Measurements from ENCODE around the gene CEMIP.
A peak's percentile ranks its signal among the peaks of the same experiment; 100 is the strongest.

The CEMIP gene

GRCh38 chr15:80778964-80779657 is at the start of gene CEMIP:
CEMIP (plus strand) TSS chr15:80779370; CDS start chr15:80873880, 94,510 bp downstream.
- peak; percentile 40 for DNase-seq

- no peak for DNase-seq
Measured at GRCh38 chr15:80730387-80730786, 48.8 kb upstream of the CEMIP start.

- DNase-seq = no peak
Measured at GRCh38 chr15:80730926-80731325, 48.2 kb upstream of the CEMIP start.

- no peak for DNase-seq
Measured at GRCh38 chr15:80732167-80732566, 47.0 kb upstream of the CEMIP start.

- DNase-seq = no peak
Measured at GRCh38 chr15:80732818-80733217, 46.4 kb upstream of the CEMIP start.

GRCh38 chr15:80733460-80733859 is 45.7 kb upstream of the CEMIP start:
- DNase-seq = no peak

GRCh38 chr15:80735344-80735743 is 43.8 kb upstream of the CEMIP start:
- DNase-seq = no peak

DNA sequence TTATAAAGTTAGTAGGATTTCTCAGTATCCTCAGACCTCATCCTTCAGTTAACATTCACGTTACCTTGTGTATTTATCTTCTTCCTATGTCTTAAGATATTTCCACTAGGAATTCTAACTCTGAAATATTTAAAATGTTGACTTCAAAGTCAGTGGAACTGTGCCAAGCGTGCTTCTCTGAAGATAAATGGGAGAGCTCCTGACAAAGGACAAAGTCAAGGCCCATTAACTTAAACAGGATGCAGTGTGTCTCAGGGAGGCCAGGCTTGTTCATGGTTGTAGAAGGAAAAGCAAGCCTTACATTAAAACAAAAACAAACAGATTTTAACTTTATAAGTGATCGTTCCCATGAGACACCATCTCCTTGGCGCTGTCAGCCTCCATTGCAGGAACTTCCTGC is 42.6 kb upstream of the CEMIP start:
- DNase-seq = no peak

DNA sequence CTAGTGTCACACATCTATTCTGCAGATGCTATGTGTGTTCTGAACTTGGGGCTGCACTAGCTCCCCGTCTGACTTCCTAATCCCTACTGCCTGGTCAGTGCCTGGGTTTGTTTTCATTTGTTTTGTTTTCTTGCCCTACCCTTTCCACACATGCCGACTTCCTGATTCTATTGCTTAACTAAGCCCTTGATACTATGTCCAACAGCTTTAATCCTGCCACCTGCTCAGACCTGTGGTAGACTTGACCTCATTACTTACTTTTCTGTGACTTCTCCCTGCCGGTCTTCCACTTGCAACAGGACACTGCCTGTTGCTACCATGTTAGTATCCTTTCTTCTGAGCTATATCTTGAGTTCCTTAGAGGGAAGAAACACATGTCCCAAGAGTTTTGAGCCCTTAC is 39.3 kb upstream of the CEMIP start:
- DNase-seq = no peak

DNA sequence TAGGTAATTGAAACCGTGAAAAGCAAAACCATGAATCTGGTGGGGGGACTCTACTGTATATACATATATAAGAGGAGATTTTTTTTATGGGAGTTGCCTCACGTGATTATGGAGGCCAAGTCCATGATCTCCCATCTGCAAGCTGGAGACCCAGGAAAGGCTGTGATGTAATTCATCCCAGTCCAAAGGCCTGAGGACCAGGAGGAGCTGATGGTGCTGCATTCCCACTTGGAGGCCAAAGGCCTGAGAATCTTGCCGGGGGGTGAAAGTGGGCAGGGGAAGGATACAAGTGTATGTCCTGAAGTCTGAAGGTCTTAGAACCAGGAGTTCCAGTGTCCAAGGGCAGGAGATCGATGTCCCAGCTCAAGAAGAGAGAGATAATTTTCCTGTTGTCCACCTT is 37.1 kb upstream of the CEMIP start:
- no peak for DNase-seq

GRCh38 chr15:80743189-80743833 is 35.9 kb upstream of the CEMIP start:
- no peak for DNase-seq

DNA sequence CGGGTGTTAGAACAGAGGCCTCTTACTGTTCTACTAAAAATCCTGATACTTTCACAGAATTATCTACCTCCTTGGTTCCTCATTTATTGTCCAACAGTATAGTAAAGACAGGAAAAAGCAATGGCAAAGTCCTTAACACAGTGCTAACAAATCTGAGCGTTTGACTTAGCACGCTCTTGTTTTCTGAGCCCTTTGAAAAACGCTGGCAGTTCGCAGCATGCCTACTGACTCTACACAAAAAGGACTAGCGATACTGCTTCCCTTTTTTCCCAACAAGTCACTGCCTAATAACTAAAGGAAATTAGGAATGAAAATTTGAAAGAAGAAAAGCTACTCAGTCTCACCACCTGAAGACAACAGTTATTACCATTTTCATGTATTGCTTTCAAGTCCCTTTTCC is 34.8 kb upstream of the CEMIP start:
- no peak for DNase-seq

GRCh38 chr15:80744826-80745225 is 34.3 kb upstream of the CEMIP start:
- no peak for DNase-seq

GRCh38 chr15:80745888-80746287 is 33.3 kb upstream of the CEMIP start:
- DNase-seq = no peak

- no peak for DNase-seq
Measured at GRCh38 chr15:80747317-80748053, 31.7 kb upstream of the CEMIP start.

- DNase-seq = no peak
Measured at GRCh38 chr15:80749589-80749988, 29.6 kb upstream of the CEMIP start.

DNA sequence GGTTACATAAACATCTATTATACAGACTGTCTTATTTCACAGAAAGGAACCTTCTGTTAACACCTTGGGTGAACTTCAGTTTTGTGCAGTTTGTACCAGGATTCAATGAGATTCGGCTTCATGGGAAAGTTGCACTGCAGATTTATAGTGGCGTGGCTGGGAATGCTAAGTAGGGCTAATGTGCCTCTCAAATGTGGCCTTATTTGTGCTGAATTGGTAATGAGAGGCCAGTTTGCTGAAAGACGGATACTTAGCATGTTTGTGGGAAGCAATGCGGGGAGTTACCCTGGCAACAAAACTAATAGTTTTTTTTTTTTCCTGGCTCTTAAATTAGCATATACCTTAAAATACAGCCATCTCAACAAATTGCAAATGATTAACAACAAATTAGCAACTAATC is 28.6 kb upstream of the CEMIP start:
- DNase-seq = no peak

DNA sequence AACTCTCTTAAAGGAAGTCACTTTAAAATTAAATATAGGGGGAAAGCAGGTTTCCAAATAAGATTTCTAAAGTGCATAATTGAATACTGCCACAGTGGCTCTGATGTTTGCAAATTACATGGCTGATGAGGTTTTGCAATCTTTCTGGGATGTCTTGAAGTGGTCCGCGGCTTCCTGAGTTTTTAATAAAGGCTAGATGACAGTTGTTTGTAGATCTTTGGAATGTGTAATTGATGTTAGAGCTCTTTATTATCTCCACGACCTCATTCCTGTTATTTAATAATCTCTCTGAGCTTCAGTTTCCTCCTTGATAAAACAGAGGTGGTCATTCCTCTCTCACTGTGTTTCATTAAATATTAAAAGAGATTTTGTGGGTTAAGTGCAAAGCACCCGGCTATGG is 27.0 kb upstream of the CEMIP start:
- DNase-seq = no peak

DNA sequence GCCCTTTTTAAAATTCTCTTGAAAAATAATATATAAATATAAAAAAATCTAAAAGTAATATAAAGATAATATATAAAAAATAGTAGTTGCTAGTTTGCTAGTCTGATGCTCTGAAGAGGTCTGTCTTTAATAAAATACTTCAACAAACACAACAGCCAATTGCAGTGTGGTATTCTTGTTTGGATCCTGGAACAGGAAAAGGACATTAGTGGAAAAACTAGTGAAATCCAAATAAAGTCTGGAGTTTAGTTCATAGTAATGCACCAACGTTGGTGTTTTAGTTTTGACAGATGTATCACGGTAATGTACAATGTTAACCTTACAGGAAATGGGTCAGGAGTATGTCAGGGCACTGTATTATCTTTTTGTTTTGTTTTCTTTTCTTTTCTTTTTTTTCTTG is 26.0 kb upstream of the CEMIP start:
- no peak for DNase-seq

DNA sequence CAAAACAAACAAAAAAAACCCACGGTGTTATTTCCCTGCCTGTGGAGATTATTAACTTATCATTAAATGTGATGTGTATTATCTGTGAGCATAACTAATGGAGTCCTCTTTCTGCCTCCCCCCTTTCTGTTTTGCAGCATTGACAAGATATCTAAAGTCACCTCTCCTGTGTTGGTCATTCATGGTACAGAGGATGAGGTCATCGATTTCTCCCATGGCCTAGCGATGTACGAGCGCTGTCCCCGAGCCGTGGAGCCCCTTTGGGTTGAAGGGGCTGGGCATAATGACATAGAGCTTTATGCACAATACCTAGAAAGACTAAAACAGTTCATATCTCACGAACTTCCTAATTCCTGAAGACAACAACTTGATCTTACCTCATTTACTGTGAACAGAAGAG is 25.2 kb upstream of the CEMIP start:
- no peak for DNase-seq

GRCh38 chr15:80755885-80756284 is 23.3 kb upstream of the CEMIP start:
- DNase-seq = no peak

- DNase-seq = no peak
Measured at GRCh38 chr15:80758130-80758745, 20.9 kb upstream of the CEMIP start.

- no peak for DNase-seq
Measured at GRCh38 chr15:80760960-80761359, 18.2 kb upstream of the CEMIP start.

DNA sequence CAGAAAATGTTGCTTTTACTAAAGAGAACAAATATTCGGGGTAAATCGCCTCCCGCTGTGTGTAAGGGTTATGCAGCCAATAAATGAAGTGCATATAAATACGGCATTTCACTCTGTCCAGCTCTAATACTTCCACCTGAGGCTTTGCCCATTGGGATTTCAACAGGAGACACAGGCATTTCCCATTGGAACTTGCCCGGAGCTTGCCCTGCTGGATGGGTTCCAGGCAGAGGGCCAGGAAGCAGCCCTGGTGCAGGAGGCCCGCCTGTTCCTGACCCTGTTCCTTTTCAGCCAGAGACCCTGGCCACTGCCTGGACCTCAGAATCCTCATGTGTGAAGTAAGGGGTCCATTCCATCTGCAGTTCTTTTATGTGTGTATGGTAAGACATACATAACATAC is 17.4 kb upstream of the CEMIP start:
- DNase-seq = no peak

Measured in NCI-H526 treated with DMSO at 0.1 percent for 48 hours (cell line).